Neural progenitor cell (in vitro differentiated cells): ENCODE results near the gene LPIN2. TPM values are rescaled to one million over a fixed set of nuclear protein-coding genes. Genes with fewer than 3 reads are reported as not detected.

Source experiments
- DNase-seq: peaks from one replicate; pipeline ENCODE4 v3.0.0-alpha.2; 2016; ENCODE audit warnings: low spot score
- H2AFZ ChIP-seq: fragments of 200-600 bp; sonication (generic); replicated peaks from 2 replicates; pipeline ENCODE4 v1.6.1; 2016; ENCODE audit warnings: antibody characterized with exemption
- H3F3A ChIP-seq: fragments of 200-600 bp; sonication (generic); 2 replicates; pipeline ENCODE4 v1.6.1; 2016; ENCODE audit warnings: antibody characterized with exemption, low read depth
- H3K27ac ChIP-seq: fragments of 200-600 bp; sonication (generic); 2 replicates; pipeline ENCODE4 v1.5.1; 2016; ENCODE audit warnings: mild to moderate bottlenecking
- H3K27me3 ChIP-seq: fragments of 200-600 bp; sonication (generic); 2 replicates; pipeline ENCODE4 v1.6.1; 2016; ENCODE audit warnings: mild to moderate bottlenecking, moderate library complexity
- H3K36me3 ChIP-seq: fragments of 200-600 bp; sonication (generic); 2 replicates; pipeline ENCODE4 v1.5.1; 2016
- H3K4me1 ChIP-seq: fragments of 200-600 bp; sonication (generic); 2 replicates; pipeline ENCODE4 v1.6.1; 2016; ENCODE audit warnings: mixed run types
- H3K4me2 ChIP-seq: fragments of 200-600 bp; sonication (generic); 2 replicates; pipeline ENCODE4 v1.6.1; 2016
- H3K4me3 ChIP-seq: fragments of 200-600 bp; sonication (generic); 2 replicates; pipeline ENCODE4 v1.5.1; 2016
- H3K79me2 ChIP-seq: fragments of 200-600 bp; sonication (generic); 2 replicates; pipeline ENCODE4 v1.6.1; 2016; ENCODE audit warnings: low read depth
- H3K9ac ChIP-seq: fragments of 200-600 bp; sonication (generic); 2 replicates; pipeline ENCODE4 v1.6.1; 2016
- H3K9me3 ChIP-seq: fragments of 200-600 bp; sonication (generic); 2 replicates; pipeline ENCODE4 v1.5.1; 2016; ENCODE audit warnings: low read depth
- H4K20me1 ChIP-seq: fragments of 200-600 bp; sonication (generic); 2 replicates; pipeline ENCODE4 v1.6.1; 2016; ENCODE audit warnings: low read depth
- H3K27ac Mint-ChIP-seq: 3 replicates; pipeline ENCODE4 v1.8.0; 2021; ENCODE audit warnings: mixed read lengths
- H3K27me3 Mint-ChIP-seq: 2 replicates; pipeline ENCODE4 v1.8.0; 2022; ENCODE audit warnings: low read depth, mild to moderate bottlenecking, inconsistent platforms, moderate library complexity, mixed read lengths; ENCODE audit not compliant: insufficient read depth
- H3K36me3 Mint-ChIP-seq: 3 replicates; pipeline ENCODE4 v1.8.0; 2021; ENCODE audit warnings: mixed read lengths
- H3K4me1 Mint-ChIP-seq: 3 replicates; pipeline ENCODE4 v1.8.0; 2021; ENCODE audit warnings: mixed read lengths
- H3K4me3 Mint-ChIP-seq: 3 replicates; pipeline ENCODE4 v1.8.0; 2021; ENCODE audit warnings: mild to moderate bottlenecking, moderate library complexity, mixed read lengths
- H3K9me3 Mint-ChIP-seq: 3 replicates; pipeline ENCODE4 v1.8.0; 2020; ENCODE audit warnings: mixed read lengths
- CTCF ChIP-seq: fragments of 200-600 bp; sonication (generic); IDR thresholded peaks from 2 replicates; pipeline ENCODE4 v1.5.1; 2017; ENCODE audit warnings: antibody characterized with exemption, mild to moderate bottlenecking
- EZH2 ChIP-seq: fragments of 200-600 bp; sonication (generic); IDR thresholded peaks from 2 replicates; pipeline ENCODE4 v1.6.1; 2017; ENCODE audit warnings: antibody characterized with exemption, mild to moderate bottlenecking, moderate library complexity
- EZH2phosphoT487 ChIP-seq: fragments of 200-600 bp; sonication (generic); IDR thresholded peaks from 2 replicates; pipeline ENCODE4 v1.6.1; 2017; ENCODE audit warnings: antibody characterized with exemption
- total RNA-seq: library from RNA; depleted of rRNA; stranded (reverse); fragments of >200 nt; gene quantifications from 2 replicates; pipeline ENCODE4 v1.2.3, GENCODE V29; 2015; ENCODE audit warnings: low replicate concordance

The LPIN2 gene, protein sequence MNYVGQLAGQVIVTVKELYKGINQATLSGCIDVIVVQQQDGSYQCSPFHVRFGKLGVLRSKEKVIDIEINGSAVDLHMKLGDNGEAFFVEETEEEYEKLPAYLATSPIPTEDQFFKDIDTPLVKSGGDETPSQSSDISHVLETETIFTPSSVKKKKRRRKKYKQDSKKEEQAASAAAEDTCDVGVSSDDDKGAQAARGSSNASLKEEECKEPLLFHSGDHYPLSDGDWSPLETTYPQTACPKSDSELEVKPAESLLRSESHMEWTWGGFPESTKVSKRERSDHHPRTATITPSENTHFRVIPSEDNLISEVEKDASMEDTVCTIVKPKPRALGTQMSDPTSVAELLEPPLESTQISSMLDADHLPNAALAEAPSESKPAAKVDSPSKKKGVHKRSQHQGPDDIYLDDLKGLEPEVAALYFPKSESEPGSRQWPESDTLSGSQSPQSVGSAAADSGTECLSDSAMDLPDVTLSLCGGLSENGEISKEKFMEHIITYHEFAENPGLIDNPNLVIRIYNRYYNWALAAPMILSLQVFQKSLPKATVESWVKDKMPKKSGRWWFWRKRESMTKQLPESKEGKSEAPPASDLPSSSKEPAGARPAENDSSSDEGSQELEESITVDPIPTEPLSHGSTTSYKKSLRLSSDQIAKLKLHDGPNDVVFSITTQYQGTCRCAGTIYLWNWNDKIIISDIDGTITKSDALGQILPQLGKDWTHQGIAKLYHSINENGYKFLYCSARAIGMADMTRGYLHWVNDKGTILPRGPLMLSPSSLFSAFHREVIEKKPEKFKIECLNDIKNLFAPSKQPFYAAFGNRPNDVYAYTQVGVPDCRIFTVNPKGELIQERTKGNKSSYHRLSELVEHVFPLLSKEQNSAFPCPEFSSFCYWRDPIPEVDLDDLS
- 32.1 and 35.5 TPM in 2 replicates for total RNA-seq

- Histone ChIP-seq H3K4me3 (peak within 1 kb of the TSS; percentile 68), H3K9me3 (no peaks in the 10 kb centered on the region), H4K20me1 (no peaks in the 10 kb centered on the region), H3F3A (peaks cover 25% of the 10 kb centered on the region), H3K36me3 (peaks cover 6% of the 10 kb centered on the region), H3K9ac (peak within 1 kb of the TSS; percentile 63), H3K4me2 (peak within 1 kb of the TSS; percentile 87), H3K27me3 (no peaks in the 10 kb centered on the region), H3K4me1 (peaks cover 16% of the 10 kb centered on the region), H3K27ac (peak within 1 kb of the TSS; percentile 97), H3K79me2 (peaks cover 42% of the 10 kb centered on the region), H2AFZ (peak within 1 kb of the TSS; percentile 82)
- TF ChIP-seq CTCF (no peak), EZH2 (no peak), EZH2phosphoT487 (no peak)
- Mint-ChIP-seq H3K27me3 (peaks cover 5% of the 10 kb centered on the region), H3K27ac (peak within 1 kb of the TSS; percentile 90), H3K4me3 (peak within 1 kb of the TSS; percentile 94), H3K36me3 (peaks cover 19% of the 10 kb centered on the region), H3K9me3 (peaks cover 2% of the 10 kb centered on the region), H3K4me1 (peaks cover 41% of the 10 kb centered on the region)
- peak; percentile 99 for DNase-seq
Measured at GRCh38 chr18:3013024-3013804, at the start of gene LPIN2. LPIN2 (minus strand) TSS chr18:3013144; CDS start chr18:2960840, 52,304 bp downstream.

DNA sequence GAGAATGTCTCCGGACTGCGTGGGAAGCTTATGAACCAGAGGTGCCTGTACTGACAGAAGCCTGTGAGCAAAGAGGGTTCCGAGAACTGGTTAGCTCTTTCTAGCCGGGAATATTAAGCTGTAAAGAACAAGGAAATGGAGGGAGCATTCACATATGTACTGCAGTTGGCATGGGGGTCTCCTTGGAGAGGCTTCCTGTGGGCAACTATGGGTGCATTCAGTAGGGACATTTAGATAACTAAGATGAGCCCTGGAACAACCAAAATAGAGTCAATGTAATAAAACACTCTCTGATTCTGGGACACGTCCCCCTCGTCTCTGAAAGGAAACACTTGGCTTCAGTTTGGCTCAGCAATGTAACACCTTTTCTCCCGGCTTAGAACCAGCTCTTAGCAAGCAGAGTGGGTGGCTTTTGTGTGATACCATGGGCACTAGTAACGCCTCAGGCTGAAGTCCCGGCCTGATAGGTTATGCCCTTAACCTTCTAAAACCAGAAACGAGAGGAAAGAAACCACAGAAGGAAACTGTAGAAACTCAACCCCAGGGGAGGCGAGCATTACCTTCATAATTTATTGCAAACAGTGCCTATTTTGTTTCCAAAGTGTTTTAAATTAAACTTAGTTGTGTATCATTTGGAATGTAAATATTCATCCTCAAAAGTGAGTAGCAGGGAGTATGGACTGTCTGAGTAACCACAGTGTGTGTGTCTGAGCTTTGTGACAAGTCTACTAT is 48.8 kb upstream of the LPIN2 start:
- Mint-ChIP-seq H3K4me1 (peaks cover 20% of the 10 kb centered on the region), H3K4me3 (no peak overlapping the region), H3K36me3 (no peaks in the 10 kb centered on the region), H3K27ac (peak overlapping the region; percentile 46), H3K27me3 (peaks cover 10% of the 10 kb centered on the region), H3K9me3 (no peaks in the 10 kb centered on the region)
- H3K79me2 ChIP-seq = no peaks in the 10 kb centered on the region
- H3K36me3 ChIP-seq = no peaks in the 10 kb centered on the region
- no peak overlapping the region for H3K4me2 ChIP-seq
- no peak overlapping the region for H2AFZ ChIP-seq
- no peak overlapping the region for H3K27ac ChIP-seq
- no peak for TF ChIP-seq EZH2phosphoT487
- no peak for TF ChIP-seq EZH2
- no peak for TF ChIP-seq CTCF
- H3K9me3 ChIP-seq = no peaks in the 10 kb centered on the region
- peaks cover 6% of the 10 kb centered on the region for H3K4me1 ChIP-seq
- H3K4me3 ChIP-seq = no peak overlapping the region
- no peaks in the 10 kb centered on the region for H3F3A ChIP-seq
- H4K20me1 ChIP-seq = no peaks in the 10 kb centered on the region
- H3K9ac ChIP-seq = no peak overlapping the region
- H3K27me3 ChIP-seq = no peaks in the 10 kb centered on the region
- no peak for DNase-seq
